Astrocyte of the spinal cord (primary cell): Measurements from ENCODE around the gene CNGA3.

Experiments
- DNase-seq: peaks from one replicate; pipeline ENCODE4 v3.0.0; 2011; ENCODE audit warnings: low read depth, low spot score
- H3K4me3 ChIP-seq: 2 replicates; pipeline ENCODE4 v1.5.1; 2011; ENCODE audit warnings: low read depth, mild to moderate bottlenecking, low read length, moderate library complexity
- in situ Hi-C: cut with HindIII; loops from 2 replicates; pipeline ENCODE4 v1.10.0; 2017; ENCODE audit warnings: low sequenced_read_pairs
- TF ChIP-seq, protein P1 (sequence below): IDR thresholded peaks from 2 replicates; pipeline ENCODE4 v1.5.1; 2012; ENCODE audit warnings: low read depth, mild to moderate bottlenecking, low read length, inconsistent platforms

CNGA3 gene

GRCh38 chr2:98442488-98442887, 96.2 kb downstream of the CNGA3 start:
- in situ Hi-C loops = no loop called here
- DNase-seq = no peak
- TF ChIP-seq, protein P1, sequence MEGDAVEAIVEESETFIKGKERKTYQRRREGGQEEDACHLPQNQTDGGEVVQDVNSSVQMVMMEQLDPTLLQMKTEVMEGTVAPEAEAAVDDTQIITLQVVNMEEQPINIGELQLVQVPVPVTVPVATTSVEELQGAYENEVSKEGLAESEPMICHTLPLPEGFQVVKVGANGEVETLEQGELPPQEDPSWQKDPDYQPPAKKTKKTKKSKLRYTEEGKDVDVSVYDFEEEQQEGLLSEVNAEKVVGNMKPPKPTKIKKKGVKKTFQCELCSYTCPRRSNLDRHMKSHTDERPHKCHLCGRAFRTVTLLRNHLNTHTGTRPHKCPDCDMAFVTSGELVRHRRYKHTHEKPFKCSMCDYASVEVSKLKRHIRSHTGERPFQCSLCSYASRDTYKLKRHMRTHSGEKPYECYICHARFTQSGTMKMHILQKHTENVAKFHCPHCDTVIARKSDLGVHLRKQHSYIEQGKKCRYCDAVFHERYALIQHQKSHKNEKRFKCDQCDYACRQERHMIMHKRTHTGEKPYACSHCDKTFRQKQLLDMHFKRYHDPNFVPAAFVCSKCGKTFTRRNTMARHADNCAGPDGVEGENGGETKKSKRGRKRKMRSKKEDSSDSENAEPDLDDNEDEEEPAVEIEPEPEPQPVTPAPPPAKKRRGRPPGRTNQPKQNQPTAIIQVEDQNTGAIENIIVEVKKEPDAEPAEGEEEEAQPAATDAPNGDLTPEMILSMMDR = no peak
- H3K4me3 ChIP-seq = no peak overlapping the region

GRCh38 chr2:98444436-98445176, 98.3 kb downstream of the CNGA3 start, which contains the start of gene INPP4A:
INPP4A (plus strand) TSS chr2:98444858; CDS start chr2:98520049, 75,191 bp downstream.
- in situ Hi-C loops = no loop called here
- H3K4me3 ChIP-seq = peak within 1 kb of the TSS; percentile 66
- TF ChIP-seq, protein P1 = no peak
- peak; percentile 43 for DNase-seq

- TF ChIP-seq, protein P1 = no peak
- H3K4me3 ChIP-seq = peak overlapping the region; percentile 66
- peak; percentile 17 for DNase-seq
- in situ Hi-C loops = no loop called here
Measured at GRCh38 chr2:98445177-98445682, 99.0 kb downstream of the CNGA3 start.

GRCh38 chr2:98445683-98446581, 99.7 kb downstream of the CNGA3 start:
- DNase-seq = no peak

GRCh38 chr2:98446850-98447249, 100.6 kb downstream of the CNGA3 start:
- in situ Hi-C loops = no loop called here
- no peak overlapping the region for H3K4me3 ChIP-seq
- TF ChIP-seq, protein P1 = no peak
- no peak for DNase-seq

More at GRCh38 chr2:98445683-98446581, 99.7 kb downstream of the CNGA3 start:
- peak overlapping the region; percentile 66 for H3K4me3 ChIP-seq
- TF ChIP-seq, protein P1 = no peak
- in situ Hi-C loops = no loop called here
